Raji (cell line): ENCODE results near the gene SCAF4.

Experiments
- POLR2A ChIP-seq: IDR thresholded peaks from 2 replicates; pipeline ENCODE4 v1.6.1; 2011; ENCODE audit warnings: low read depth, low read length, control low read depth; ENCODE audit not compliant: insufficient read depth

SCAF4 gene

DNA sequence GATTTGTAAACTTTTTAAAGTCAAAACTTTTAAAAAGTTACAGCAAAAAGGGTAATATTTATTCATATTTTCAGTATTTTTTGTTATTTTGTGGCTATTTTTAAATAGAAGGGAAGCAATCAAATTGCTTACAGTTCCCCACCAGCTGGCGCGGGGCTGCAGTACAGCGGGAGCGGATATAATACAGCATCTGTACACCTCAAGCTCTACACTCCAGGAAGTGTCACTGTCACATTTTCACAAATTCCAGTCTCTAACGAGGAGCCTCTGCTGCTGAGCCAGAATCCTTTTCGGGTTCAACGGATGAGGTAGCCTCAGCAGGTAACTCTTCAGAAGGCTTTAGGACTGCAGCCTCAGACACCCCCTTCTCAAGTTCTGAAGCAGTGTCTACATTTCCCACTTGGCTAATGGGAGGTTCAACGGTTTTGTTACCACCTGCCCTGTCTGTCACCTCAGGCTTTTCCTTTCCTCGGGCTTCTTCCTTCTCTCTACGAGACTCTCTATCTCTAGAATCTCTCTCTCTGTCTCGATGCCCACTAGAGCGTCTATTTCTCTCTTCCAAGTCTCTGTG, 60.7 kb downstream of the SCAF4 start:
- TF ChIP-seq POLR2A = no peak

DNA sequence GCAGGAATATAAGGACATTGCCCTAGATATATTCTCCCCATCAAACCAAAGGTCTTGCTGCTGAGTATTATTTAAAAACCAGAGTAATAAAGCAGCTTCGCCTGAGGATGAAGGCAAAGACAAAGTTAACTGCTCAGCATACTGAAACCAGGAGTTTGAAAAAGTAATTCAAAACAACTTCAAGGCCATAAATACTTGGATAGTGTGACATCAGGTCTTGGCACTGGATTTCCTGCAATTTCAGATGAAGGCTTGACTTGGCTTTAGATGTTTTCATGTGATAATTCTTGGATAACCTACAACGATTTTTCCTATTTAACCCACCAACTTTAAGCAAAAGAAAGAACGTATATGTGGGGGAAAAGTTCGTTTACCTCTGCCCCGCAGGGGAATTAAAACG, 61.8 kb downstream of the SCAF4 start:
- no peak for TF ChIP-seq POLR2A

DNA sequence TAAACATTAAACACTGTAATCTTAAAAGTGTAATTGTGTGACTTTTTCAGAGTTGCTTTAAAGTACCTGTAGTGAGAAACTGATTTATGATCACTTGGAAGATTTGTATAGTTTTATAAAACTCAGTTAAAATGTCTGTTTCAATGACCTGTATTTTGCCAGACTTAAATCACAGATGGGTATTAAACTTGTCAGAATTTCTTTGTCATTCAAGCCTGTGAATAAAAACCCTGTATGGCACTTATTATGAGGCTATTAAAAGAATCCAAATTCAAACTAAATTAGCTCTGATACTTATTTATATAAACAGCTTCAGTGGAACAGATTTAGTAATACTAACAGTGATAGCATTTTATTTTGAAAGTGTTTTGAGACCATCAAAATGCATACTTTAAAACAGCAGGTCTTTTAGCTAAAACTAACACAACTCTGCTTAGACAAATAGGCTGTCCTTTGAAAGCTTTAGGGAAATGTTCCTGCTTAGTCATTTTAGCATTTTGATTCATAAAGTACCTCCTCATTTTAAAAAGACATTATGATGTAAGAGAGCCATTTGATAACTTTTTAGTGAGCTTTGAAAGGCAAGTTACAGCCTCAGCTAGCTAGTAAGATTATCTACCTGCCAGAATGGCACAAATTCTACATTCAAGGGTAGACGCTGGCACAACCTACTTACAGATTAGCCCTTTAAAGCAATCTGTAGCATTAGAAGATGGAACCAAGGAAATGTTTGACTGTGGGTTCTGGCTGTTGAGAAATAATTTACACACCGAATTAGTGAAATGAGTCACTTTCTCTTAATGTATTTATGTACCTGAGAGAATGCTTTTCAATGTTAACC, 63.0 kb downstream of the SCAF4 start:
- no peak for TF ChIP-seq POLR2A

DNA sequence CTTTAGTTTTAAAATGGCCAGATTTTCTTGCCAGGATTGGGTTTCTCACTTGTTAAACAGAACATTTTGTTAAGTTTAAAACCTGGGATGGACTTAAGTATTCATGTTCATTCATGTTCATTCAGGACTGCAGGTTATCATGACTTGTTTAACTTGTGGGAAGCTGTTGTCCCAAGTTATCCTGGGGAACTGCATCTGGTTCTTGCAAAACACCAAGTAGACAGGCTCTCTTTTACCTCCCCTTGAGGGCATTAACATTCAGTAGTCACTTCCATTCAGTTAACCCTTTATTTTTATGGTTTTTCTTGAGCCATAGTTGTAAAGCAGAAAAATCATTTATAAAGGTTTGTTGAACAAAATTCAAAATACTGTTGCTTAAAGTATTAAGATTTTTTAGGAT, 64.3 kb downstream of the SCAF4 start:
- TF ChIP-seq POLR2A = no peak

DNA sequence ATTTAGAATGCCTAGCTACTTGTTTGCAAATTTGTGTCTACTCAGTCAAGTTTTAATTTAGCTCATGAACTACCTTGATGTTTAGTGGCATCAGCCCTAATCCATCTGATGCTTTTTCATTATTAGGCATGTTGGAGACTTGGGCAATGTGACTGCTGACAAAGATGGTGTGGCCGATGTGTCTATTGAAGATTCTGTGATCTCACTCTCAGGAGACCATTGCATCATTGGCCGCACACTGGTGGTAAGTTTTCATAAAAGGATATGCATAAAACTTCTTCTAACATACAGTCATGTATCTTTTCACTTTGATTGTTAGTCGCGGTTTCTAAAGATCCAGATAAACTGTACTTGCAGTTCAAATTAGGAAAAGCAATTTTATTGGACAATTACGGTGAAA, 64.8 kb downstream of the SCAF4 start:
- no peak for TF ChIP-seq POLR2A

DNA sequence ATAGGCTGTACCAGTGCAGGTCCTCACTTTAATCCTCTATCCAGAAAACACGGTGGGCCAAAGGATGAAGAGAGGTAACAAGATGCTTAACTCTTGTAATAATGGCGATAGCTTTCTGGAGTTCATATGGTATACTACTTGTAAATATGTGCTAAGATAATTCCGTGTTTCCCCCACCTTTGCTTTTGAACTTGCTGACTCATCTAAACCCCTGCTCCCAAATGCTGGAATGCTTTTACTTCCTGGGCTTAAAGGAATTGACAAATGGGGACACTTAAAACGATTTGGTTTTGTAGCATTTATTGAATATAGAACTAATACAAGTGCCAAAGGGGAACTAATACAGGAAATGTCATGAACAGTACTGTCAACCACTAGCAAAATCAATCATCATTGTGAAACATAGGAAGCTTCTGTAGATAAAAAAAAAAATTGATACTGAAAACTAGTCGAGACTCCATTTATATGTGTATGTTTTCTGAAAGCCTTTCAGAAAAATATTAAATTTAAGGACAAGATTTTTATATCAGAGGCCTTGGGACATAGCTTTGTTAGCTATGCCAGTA, 65.4 kb downstream of the SCAF4 start:
- no peak for TF ChIP-seq POLR2A

DNA sequence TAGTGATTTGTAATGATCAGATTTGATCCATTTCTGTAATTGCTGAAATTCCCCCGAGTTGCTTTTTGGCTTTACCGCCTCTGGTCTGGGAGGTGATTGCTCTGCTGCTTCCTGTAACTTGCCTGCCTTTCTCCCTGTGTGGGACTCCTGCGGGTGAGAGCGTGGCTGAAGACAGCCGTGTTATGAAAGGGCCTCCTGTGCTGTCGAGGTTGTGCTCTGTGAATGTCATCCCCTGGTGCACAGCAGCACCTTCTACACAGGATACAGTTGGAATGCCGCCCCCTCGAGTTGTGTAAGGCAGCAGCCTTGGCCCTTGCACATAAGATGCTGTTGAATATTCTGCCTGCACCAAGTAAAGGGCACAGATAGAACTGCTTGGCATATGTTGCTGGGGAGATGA, 66.5 kb downstream of the SCAF4 start:
- no peak for TF ChIP-seq POLR2A

DNA sequence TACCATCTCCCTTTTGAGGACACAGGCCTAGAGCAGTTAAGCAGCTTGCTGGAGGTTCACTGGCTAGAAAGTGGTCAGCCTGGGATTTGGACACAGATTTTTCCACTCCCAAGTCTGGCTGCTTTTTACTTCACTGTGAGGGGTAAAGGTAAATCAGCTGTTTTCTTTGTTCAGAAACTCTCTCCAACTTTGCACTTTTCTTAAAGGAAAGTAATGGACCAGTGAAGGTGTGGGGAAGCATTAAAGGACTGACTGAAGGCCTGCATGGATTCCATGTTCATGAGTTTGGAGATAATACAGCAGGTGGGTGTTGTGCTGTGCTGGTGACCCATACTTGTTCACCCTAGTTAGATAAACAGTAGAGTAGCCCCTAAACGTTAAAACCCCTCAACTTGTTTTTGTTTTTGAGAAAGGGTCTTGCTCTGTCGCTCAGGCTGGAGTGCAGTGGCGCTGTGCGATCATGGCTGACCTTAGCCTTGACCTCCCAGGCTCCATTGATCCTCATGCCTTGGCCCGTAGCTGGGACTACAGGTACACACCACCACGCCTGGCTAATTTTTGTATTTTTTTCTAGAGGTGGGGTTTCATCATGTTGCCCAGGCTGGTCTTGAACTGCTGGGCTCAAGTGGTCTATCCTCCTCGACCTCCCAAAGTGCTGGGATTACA, 68.2 kb downstream of the SCAF4 start:
- no peak for TF ChIP-seq POLR2A

DNA sequence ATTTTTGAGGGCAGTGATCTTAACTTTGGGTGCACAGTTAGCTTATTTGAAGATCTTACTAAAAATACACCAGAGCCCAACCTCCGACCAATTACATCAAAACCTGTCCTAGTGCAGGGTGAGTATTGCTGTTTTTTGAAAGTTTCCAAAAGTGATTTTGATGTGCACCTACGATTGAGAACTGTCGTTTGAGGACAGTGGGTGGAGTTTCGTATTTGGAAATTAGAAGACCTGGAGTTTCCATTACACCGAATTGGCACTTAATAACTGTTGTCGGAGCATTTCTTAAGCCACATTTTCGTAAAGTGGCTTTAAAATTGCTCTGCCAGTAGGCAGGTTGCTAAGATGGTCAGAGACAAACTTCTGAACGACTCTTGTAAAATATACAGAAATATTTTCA, 71.3 kb downstream of the SCAF4 start:
- TF ChIP-seq POLR2A = no peak

DNA sequence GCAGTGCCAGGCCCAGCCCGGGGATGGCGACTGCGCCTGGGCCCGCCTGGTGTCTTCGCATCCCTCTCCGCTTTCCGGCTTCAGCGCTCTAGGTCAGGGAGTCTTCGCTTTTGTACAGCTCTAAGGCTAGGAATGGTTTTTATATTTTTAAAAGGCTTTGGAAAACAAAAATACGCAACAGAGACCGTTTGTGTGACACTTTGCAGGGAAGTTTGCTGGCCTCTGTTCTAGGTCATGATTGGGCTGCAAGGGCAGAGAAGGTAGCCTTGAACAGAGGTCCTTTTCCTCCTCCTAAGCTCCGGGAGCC, 71.7 kb downstream of the SCAF4 start:
- no peak for TF ChIP-seq POLR2A

DNA sequence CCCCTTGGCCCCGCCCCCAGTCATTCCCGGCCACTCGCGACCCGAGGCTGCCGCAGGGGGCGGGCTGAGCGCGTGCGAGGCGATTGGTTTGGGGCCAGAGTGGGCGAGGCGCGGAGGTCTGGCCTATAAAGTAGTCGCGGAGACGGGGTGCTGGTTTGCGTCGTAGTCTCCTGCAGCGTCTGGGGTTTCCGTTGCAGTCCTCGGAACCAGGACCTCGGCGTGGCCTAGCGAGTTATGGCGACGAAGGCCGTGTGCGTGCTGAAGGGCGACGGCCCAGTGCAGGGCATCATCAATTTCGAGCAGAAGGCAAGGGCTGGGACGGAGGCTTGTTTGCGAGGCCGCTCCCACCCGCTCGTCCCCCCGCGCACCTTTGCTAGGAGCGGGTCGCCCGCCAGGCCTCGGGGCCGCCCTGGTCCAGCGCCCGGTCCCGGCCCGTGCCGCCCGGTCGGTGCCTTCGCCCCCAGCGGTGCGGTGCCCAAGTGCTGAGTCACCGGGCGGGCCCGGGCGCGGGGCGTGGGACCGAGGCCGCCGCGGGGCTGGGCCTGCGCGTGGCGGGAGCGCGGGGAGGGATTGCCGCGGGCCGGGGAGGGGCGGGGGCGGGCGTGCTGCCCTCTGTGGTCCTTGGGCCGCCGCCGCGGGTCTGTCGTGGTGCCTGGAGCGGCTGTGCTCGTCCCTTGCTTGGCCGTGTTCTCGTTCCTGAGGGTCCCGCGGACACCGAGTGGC, 72.2 kb downstream of the SCAF4 start, which contains the start of gene SOD1:
TSS of gene SOD1 (plus strand) at position 158 of the 723 bp plus-strand sequence. CDS start at position 235, 77 bp downstream.
- peak; percentile 100 for TF ChIP-seq POLR2A

DNA sequence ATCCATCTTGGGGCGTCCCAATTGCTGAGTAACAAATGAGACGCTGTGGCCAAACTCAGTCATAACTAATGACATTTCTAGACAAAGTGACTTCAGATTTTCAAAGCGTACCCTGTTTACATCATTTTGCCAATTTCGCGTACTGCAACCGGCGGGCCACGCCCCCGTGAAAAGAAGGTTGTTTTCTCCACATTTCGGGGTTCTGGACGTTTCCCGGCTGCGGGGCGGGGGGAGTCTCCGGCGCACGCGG, 72.7 kb downstream of the SCAF4 start:
- TF ChIP-seq POLR2A = no peak

DNA sequence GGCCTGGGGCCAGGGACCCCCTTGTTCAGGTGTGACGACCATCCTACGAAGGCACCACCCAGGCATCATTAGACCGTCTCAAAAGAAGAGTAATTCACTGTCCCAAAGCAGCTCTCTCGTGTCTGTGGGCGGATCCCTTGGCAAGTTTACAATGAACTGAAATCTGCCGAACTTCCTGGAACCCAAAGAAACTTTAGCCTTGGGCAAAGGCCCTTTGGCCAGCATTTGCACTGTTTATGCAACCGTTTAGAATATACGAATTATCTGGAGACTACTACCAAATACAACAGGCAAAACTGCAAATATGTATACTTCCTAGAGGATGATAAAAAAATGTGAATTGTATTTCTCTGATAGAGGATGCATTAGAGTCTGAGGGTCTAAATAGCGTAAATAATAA, 73.9 kb downstream of the SCAF4 start:
- TF ChIP-seq POLR2A = no peak

DNA sequence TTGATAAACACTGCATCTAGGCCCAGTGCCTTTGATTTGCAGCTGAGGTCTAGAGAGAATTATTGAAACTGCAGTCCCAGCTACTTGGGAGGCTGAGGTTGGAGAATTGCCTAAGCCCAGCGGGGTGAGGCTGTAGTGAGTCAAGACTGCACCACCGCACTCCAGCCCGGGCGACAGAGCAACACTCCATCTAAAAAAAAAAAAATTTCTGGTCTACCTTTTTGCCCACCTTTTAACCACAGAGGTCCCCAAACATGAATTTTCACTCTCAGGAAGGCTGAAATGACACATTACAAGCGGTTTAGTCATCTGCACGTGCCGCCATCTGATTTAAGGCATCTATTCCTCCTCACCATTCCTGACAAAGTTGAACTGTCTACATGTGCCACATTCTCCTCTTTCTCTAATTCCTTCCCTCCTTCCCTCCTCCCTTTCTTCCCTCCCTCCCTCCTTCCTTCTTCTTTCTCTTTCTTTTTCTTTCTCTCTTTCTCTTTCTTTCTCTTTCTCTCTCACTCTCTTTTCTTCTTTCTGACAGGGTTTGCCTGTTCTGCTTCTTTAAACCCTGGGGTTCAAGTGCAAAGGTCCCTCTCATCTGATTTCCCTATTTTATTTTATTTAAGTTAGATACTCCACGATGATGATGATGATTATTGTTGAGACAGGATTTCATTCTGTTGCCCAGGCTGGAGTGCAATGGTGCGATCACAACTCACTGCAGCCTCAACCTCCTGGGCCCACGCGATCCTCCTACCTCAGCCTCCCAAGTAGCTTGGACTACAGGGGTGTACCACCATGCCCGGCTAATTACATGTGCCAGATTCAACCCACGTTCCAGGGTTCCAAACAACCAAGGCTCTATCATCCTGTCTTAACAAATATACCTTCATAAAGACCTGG, 75.5 kb downstream of the SCAF4 start:
- TF ChIP-seq POLR2A = no peak

DNA sequence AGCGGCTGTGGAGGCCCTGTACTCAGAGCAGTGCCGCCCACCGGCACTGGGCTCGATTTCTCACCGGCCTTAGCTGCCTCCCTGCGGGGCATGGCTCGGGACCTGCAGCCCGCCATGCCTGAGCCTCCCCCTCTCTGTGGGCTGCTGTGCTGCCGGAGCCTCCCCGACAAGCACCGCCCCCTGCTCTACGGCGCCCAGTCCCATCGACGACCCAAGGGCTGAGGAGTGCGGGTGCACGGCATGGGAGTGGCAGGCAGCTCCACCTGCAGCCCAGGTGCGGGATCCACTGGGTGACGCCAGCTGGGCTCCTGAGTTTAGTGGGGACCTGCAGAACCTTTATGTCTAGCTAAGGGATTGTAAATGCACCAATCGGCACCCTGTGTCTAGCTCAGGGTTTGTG, 77.6 kb downstream of the SCAF4 start:
- no peak for TF ChIP-seq POLR2A
